GM19438 (cell line): Measurements from ENCODE around the gene GFRA4.
"Not testable (repeated sequence)": the region's sequence is repeated elsewhere in the genome, so short reads cannot be mapped to it uniquely, and the experiment has no call there.

Source experiments
- ATAC-seq: cut with Tn5 transposase; IDR thresholded peaks from one replicate; pipeline ENCODE4 v1.9.1; 2021; ENCODE audit warnings: low read depth; ENCODE audit not compliant: unreplicated experiment

GFRA4 gene

GRCh38 chr20:3628502-3629314, 34.5 kb downstream of the GFRA4 start:
- no peak for ATAC-seq

- ATAC-seq = no peak
These were observed 35.7 kb downstream of the GFRA4 start for GRCh38 chr20:3627476-3627875.

- no peak for ATAC-seq
These were observed 40.8 kb downstream of the GFRA4 start for GRCh38 chr20:3622406-3622805.

- ATAC-seq = no peak
These were observed 42.1 kb downstream of the GFRA4 start for GRCh38 chr20:3621111-3621510.

- no peak for ATAC-seq
These were observed 46.9 kb downstream of the GFRA4 start for GRCh38 chr20:3616250-3616649.

- ATAC-seq = not testable (repeated sequence)
These were observed 47.9 kb downstream of the GFRA4 start for GRCh38 chr20:3615171-3615840.

GRCh38 chr20:3614466-3614865, 48.7 kb downstream of the GFRA4 start:
- ATAC-seq = no peak

- ATAC-seq = no peak
These were observed 49.3 kb downstream of the GFRA4 start for GRCh38 chr20:3613821-3614440.

GRCh38 chr20:3612795-3613572, 50.2 kb downstream of the GFRA4 start:
- ATAC-seq = no peak

- ATAC-seq = no peak
These were observed 51.3 kb downstream of the GFRA4 start for GRCh38 chr20:3611901-3612300.
